GM18507 (cell line): Measurements from ENCODE around the gene ABCA1.

ENCODE experiments used
- DNase-seq: peaks from one replicate; pipeline ENCODE4 v3.0.0; 2011; ENCODE audit warnings: low read depth; ENCODE audit not compliant: insufficient read length; ENCODE audit errors: extremely low spot score
- FAIRE-seq: peaks from 2 replicates; lab custom pipeline; 2011; peaks lifted over from hg19 to GRCh38; lab: Jason Lieb, UNC

The ABCA1 gene

DNA sequence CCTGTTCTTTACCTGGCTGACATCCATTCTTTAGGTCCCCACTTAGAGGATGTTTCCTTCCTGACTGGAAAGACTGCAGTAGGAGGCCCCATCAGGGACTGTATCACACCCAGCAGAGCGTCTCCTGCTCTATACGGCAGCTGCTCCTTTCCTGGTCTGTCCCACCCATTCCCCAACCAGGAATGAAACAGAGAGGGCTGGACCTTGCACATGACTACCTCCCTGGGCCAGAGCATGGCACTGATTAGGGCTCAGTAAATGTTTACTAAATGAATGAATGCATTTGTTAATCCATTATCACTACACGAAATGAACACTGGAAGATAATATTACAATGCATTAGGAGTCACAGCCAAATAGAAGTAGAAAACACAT is 76.4 kb downstream of the ABCA1 start:
- no peak for FAIRE-seq

DNA sequence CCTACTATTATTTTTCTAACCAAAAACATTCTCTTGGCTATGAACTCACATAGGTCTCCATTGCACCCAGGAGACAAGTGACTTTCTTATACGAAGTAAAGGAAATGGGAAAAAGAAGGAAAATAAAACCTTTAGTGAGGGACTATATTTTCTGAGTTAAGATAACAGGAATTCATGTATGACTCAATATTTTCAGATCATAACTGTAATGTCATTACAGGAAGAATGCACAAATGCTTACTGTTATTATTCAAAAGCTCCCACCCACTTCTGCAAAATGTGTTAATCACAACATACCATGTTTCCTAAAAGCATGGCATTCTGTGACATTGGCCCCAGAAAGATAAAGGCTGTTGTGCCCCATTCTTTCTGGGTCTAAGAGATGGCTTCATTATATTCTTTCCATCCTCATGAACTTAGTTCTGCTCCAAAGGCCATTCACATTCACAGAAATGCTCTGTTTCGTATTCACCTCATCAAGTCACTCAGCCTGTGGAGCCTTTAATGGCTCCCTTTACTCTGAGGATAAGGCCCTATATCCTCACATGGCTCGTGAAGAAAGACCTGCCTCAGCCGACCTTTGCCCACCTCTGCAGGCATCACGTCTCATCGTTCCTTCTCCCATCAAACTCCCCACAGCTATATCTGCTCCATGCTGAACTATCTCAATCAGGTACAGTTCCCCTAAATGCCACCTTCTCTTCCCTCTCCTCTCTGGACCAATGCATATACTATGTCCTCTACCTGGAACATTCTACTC is 77.0 kb downstream of the ABCA1 start:
- FAIRE-seq (no peak), DNase-seq (no peak)

More for the DNA sequence above, 76.4 kb downstream of the ABCA1 start:
- DNase-seq: no peak

DNA sequence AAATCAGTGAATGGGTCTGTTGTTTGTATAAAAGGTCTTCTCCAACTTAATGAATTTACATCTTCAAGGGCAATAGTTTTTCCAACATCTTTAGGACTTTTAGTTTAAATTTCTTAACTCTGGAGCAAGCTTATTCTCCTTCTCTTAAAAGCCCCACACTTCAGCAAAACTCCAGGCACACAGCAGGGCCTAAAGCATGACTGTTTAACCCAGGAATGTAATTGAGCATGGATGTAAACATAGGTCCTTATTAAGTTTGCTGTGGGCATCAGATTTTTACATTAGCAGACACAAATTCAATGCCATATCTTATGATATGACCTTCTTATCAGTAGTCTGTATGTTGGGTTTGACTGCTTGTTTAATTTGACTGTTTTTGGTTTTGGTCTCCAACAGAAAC is 78.9 kb downstream of the ABCA1 start:
- no peak for DNase-seq
- FAIRE-seq: no peak

DNA sequence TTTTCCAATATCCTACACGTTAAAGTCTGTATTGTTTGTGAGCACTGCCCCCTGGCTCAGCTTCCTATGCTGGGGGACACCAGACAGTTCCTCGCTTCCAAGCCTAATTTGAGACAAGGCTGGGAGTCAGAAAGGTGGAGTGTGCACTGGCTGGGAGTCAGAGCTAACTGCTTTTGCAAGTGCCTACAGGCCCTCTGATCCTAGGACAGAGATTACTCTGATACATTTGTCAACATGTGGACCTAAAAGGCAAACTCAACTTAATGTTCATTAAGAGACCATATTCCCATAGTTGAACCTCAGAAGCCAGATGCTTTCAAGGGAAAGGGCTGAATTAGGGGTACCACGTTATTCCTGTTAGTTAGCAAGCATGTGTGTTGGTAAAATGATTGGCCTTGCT is 83.2 kb downstream of the ABCA1 start:
- FAIRE-seq: no peak
- DNase-seq: no peak

- DNase-seq: no peak
- no peak for FAIRE-seq
Observed at GRCh38 chr9:104843644-104844240, 84.2 kb downstream of the ABCA1 start.

- DNase-seq (no peak), FAIRE-seq (no peak)
Observed at GRCh38 chr9:104842698-104843097, 85.3 kb downstream of the ABCA1 start.

- DNase-seq (no peak), FAIRE-seq (no peak)
Observed at GRCh38 chr9:104841601-104842141, 86.3 kb downstream of the ABCA1 start.

- DNase-seq (no peak), FAIRE-seq (no peak)
Observed at GRCh38 chr9:104838958-104839357, 89.0 kb downstream of the ABCA1 start.

- FAIRE-seq: no peak
- DNase-seq: no peak
Observed at GRCh38 chr9:104836767-104837166, 91.2 kb downstream of the ABCA1 start.

GRCh38 chr9:104836235-104836634 is 91.7 kb downstream of the ABCA1 start:
- FAIRE-seq (no peak), DNase-seq (no peak)

DNA sequence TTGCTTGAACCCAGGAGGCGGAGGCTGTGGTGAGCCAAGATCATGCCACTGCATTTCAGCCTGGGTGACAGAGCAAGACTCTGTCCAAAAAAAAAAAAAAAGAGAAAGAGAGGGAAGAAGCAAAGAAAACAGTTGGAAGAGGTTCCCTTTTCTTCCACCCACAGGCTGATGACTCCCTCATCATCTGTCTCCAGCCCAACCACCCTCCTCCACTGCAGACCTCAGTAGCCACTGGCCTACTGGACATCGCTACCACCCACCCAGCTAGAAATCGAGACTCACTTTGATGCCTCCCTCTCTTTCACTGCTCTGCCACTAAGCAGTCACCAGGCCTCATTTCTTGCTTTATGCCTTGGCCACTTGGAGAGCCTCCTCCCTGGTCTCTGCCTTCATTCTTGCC is 92.8 kb downstream of the ABCA1 start:
- FAIRE-seq (no peak), DNase-seq (no peak)

DNA sequence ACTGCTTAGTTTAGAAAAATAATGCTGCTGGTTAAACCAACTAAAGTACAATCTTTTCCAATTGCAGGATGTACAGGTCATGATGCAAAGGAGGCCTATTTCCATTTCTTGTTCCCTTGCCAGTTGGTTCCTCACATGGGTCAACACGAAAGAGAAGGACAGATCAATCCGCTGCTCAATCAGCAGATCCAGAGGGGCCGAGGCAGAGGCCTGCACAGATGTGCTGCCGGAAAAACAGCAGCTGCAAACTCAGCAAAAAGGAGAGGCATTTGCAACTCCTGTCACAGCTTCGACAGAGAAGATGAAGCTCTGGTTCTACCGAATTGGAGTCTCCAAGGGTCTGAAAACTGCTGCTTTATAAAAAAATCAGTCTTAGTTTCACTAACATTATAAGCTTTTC is 94.3 kb downstream of the ABCA1 start:
- DNase-seq (no peak), FAIRE-seq (no peak)

- FAIRE-seq: no peak
Observed at GRCh38 chr9:104831681-104832080, 96.3 kb downstream of the ABCA1 start.

DNA sequence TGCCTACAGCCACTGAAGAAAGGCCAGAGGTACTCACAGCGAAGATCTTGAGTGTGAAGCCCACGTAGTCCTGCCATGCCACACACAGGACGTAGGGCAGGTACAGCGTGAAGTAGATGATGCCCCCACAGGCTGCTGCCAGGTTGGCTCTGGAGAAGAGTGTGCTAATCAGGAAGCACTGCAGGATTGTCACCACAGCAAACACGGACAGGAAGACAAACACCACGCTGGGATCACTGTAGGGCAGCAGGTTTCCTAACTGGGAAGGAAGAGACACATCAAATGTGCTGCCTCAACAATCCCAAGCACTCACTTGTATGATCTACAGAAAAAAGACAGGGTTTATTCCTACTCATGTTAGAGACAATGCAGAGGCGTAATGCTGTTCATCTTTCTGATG is 101.0 kb downstream of the ABCA1 start:
- FAIRE-seq (no peak), DNase-seq (no peak)

More at GRCh38 chr9:104831681-104832080, 96.3 kb downstream of the ABCA1 start:
- no peak for DNase-seq

DNA sequence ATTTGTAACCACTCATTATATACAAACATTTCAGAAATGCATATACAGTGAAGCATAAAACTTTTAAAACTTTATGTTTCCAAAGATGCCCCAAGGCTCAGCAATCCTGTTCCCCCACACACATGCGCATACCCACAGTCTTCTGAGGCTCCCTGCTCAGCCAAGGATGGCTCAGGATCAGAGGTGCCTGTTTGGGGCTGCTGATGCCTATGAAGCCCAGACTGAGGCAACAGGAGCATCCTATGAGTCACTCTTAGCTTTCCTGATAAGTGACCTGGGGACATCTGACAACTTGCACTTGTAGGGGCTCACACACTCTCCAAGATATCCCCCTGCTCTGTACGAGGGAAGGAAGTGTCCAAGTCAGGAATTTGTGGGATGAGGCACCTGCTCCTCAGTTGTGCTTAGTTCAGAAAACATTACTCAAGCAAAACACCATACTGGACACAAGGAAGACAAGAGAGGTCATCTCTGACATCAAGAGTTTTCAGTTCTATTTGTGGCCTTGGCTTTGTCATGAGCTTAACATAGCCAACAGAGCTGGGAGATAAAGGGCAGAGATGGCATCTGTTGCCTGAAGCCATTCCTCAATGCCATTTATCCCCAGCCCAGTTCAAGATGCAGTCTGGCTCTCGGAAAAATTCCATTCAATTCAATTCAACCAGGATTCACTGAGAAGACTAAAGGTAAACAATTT is 101.7 kb downstream of the ABCA1 start:
- no peak for DNase-seq

GRCh38 chr9:104820336-104820735 is 107.6 kb downstream of the ABCA1 start:
- DNase-seq (no peak), FAIRE-seq (no peak)

More for the DNA sequence above, 101.7 kb downstream of the ABCA1 start:
- FAIRE-seq: no peak

- DNase-seq (no peak), FAIRE-seq (no peak)
Observed at GRCh38 chr9:104819033-104819432, 108.9 kb downstream of the ABCA1 start.

- DNase-seq (no peak), FAIRE-seq (no peak)
Observed at GRCh38 chr9:104817437-104817836, 110.5 kb downstream of the ABCA1 start.

- DNase-seq (no peak), FAIRE-seq (no peak)
Observed at GRCh38 chr9:104815851-104816565, 111.9 kb downstream of the ABCA1 start.
